Activated gamma-delta T cell (primary cell): ENCODE results near the gene SORBS2.

ENCODE experiments used
- DNase-seq: peaks from one replicate; lab custom pipeline; 2025; lab: John Stamatoyannopoulos, UW

The SORBS2 gene

GRCh38 chr4:185554365-185555126 lies 257.4 kb downstream of the SORBS2 start:
- no peak for DNase-seq

DNA sequence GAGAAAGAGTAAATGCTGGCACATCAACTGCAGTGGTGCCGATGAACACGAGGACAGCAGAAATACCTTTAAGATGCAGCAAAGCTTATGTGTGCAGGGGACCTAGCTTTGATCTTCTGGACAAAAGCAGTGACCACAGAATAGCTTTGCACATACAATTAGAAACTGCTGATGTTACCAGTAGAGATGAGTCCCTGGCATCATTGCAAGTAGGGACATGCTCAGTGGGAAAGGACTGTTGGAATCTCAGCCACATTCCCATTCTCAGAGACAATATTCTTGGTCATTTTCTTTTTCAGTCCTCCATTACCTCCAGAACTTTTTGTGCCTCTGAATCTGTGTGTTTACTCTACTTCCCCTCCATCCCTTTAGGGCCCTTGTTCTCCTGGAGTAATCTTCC lies 259.7 kb downstream of the SORBS2 start:
- no peak for DNase-seq

GRCh38 chr4:185550933-185551332 lies 261.1 kb downstream of the SORBS2 start:
- DNase-seq: no peak

DNA sequence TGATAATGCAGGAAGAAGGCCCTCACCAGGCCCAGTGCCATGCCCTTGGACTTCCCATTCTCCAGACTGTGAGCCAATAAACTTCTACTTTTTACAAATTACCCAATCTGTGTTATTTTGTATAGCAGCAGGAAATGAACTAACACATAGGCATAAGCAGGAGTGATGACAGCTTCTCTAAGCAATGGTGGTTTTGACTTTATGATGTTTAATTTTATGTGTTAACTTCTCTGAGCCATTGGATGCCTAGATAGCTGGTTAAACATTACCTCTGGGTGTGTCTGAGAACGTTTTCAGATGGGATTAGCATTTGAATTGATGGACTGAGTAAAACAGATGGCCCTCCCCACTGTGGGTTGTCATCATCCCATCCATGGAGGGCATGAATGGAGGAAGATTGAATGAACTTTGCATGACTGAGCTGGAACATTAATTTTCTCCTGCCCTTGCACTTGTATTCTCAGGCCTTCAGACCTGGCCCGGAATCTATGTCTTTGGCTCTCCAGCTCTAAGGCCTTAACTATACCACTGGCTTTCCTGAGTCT lies 262.8 kb downstream of the SORBS2 start:
- DNase-seq: no peak

DNA sequence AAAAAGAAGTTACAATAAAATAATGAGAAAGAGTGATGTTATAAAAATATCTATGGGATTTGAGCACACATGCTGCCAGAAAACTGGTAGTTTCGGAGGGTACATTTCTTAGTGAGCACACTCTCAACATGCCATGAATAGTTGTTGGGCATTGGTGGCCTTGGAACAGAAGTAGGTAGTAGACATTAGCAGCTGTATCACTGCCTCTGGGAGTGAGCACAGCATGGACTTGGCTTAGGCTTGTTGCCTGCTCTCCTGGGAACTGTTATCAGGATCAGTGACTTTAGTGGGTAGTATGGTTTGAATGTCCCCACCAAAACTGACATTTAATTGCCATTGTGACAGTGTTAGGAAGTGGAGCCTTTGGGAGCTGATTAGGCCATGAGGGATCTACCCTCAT lies 263.4 kb downstream of the SORBS2 start:
- no peak for DNase-seq

DNA sequence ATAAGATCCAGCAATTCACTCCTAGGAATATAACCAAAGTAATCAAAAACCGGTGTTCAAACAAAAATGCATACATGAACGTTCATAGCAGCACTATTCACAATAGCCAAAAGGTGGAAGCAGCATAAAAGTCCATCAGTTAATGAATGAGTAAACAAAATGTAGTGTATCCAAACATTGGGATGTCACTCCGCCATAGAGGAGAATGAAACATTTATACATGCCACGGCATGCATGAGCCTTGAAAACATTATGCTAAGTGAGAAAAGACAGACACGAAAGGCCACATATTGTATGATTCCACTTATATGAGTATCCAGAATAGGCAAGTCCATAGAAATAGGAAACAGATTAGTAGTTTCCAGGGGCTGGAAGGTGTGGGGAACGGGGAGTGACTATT lies 265.7 kb downstream of the SORBS2 start:
- DNase-seq: no peak

DNA sequence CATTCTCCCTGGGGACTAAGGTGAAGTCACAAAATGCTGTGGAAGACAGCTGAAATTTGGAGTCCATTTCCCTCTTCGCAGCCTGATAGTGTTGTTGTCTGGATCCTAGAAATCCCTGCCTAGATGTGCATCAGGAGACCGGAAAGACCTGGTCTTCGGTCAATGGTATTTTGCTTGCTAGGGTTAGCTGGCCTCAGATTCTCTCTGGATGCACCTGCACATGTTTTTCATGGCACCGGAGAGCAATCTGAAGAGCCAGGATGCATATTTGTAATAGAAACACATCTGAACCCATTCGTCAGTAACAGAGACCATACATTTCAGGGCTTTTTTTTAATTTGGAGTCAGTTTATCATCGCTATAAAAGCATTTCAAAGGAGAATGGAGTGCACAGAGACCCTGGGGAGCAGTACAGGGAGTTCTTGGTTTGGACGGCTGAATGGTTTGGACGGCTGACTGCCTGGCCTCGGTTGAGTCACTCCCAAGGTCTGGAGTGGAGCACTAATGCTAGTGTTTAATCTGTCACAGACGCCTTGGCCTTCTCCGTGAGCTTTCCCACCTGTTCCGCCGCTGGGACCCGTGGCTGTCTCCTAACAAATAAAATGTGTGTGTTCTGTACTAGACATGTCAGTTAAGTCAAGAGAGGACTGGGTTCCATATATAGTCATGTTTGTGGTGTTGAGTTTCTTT lies 269.2 kb downstream of the SORBS2 start:
- DNase-seq: no peak

DNA sequence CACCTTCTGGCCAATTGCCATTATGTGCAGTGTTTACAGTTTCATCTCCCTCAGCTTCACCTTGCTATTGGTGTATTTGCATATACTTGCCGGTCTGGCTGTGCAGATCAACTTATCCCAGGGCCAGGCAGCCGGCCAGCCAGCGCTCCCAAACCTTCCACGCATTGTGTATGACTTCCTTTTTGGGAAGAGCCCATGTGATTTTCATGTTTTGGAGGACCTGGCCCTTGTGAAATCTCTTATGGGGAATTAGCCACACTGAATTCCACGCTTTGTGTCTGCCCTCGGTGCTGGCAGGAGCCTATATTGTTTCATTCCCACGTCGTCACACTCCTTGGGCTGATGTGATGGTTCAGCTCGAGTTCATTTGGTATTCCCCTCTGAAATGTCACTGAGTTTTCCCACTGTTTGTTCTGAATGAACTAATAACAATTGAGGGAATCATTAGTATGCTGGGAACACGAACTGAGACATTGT lies 270.7 kb downstream of the SORBS2 start:
- DNase-seq: no peak

DNA sequence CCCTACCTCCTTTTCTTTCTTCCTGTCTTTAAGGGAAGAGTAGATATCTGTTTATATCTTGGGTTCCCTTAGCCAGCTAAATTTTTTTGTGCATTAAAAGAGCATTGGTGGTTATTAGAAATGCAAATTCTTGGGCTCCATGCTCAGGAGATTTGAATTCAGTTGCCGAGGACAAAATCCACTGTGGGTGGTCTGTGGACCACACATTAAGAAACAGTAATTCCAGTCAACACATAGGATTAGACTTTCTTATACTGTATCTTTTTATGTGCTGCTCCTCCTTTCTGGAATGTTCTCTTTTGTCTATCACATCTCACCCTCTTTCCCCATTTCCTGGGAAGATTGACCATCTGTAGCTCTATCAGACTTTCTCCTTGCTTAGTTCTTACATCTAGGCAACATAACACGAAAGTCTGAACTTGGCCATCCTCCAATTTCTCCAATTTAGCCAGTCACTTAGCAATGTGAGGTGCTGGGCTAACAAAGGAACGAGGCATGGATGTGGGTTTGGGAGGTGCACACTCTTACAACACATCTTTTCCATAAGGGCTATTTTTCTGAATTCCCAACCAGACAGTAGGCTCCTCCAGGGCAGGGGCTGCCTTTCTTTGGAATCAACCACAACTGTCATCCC lies 271.4 kb downstream of the SORBS2 start:
- no peak for DNase-seq

DNA sequence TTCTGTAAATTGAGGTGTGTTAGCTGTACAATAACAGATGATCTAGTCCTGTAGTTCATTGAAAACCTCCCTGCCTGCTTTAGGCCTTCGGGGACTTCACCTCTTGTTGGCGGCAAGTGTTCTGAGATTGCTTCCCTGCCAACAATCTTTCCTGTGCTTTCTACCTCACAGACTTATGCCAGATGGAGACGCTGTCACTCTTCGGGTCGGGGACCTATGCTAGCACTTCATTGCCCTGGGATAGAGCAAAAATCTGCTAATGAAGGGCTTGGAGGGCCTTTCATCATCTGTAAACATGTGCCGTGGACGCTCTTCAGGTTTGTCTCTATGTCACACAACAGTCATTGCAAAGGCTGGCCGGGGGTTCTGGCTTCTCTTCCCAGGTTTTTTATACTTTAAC lies 272.0 kb downstream of the SORBS2 start:
- DNase-seq: no peak

DNA sequence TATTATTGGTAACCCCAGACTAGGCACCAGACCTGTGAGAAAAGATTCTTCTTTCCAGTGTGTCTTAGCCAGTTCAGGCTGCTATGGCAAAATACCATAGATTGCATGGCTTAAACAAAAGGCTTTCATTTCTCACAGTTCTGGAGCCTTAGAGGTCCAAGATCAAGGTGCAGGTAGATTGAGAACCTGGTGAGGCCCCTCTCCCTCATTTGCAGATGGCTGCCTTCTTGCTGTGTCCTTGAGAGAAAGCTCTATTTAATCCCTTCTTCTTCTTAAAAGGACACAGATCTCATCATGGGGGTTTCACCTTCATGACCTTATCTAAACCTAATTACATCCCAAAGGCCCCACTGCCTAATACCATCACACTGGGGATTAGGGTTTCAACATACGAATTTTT lies 273.2 kb downstream of the SORBS2 start:
- DNase-seq: no peak

DNA sequence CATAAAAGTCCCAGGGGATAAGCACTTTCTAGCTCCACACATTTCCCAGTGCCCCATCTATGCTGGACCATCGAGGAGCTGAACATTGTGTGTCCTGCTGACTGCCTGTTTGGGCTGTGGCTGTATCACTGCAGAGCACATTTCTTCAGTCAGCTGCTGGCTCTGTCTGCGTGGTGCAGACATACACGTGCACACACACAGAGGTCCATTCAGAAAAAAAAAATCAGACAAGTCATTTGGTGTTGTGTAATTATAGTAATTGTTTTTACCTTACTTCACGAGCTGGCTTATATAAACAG lies 275.6 kb downstream of the SORBS2 start:
- DNase-seq: no peak

DNA sequence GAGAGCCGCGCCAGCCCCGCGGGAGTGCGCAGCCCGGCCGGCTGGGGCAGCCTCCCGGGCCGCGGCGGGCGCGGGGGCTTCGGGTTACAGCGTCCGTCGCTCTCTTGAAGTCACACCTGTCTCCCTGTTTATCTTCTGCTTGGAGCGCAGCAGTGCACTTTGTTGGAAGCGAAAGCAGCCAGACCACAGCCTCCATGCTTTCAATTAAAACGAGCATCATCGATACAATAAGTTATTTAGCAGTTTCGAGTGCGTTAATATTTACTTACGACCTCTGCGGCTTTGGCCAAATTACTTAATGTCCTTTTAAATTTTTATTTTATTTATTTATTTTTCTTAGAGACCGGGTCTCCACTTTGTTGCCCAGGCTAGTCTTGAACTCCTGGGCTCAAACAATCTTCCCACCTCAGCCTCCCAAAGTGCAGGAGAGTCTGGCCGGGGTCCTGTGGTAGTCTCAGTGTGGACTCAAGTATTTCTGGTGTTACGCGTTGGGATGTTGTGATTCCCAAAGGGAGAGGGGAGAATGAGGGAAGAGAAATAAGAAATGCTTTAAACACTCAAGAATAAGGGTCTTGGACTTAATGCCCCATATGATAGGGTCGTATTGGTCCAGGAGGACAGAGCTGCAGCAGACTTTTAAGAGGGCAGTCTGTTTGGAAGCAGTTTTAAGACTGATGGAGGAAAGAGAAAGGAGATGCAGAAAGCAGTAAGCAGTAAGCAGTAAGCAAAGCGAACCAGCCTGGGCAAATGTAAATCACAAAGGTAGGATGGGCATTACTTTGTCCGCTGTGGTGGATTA lies 276.2 kb downstream of the SORBS2 start:
- no peak for DNase-seq
